GM19193 (cell line): ENCODE measurements around the gene TSKS.

Source experiments
- POLR2A ChIP-seq: IDR thresholded peaks from 4 replicates; pipeline ENCODE4 v1.6.1; 2011; ENCODE audit not compliant: insufficient read depth, insufficient read length; ENCODE audit errors: extremely low read depth

The TSKS gene

GRCh38 chr19:49718511-49718910 lies 44.6 kb downstream of the TSKS start:
- no peak for TF ChIP-seq POLR2A

DNA sequence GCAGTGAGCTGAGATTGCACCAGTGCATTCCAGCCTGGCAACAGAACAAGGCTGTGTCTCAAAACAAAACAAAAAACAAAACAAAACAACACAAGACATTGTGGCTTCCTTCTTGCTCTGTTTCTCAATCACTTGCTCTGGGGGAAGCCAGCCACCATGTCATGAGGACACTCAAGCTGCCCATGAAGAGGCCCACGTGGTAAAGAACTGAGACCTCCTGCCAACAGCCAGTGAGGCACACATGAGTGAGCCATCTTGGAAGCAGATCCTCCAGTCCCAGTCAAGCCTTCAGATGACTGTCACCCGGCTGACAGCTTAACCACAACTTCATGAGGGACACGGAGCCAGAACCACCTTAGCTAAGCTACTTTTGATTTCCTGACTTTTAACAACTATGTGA lies 47.0 kb downstream of the TSKS start:
- no peak for TF ChIP-seq POLR2A

GRCh38 chr19:49713236-49713845 lies 49.8 kb downstream of the TSKS start:
- TF ChIP-seq POLR2A = no peak

GRCh38 chr19:49712397-49712859 lies 50.7 kb downstream of the TSKS start:
- TF ChIP-seq POLR2A = no peak

DNA sequence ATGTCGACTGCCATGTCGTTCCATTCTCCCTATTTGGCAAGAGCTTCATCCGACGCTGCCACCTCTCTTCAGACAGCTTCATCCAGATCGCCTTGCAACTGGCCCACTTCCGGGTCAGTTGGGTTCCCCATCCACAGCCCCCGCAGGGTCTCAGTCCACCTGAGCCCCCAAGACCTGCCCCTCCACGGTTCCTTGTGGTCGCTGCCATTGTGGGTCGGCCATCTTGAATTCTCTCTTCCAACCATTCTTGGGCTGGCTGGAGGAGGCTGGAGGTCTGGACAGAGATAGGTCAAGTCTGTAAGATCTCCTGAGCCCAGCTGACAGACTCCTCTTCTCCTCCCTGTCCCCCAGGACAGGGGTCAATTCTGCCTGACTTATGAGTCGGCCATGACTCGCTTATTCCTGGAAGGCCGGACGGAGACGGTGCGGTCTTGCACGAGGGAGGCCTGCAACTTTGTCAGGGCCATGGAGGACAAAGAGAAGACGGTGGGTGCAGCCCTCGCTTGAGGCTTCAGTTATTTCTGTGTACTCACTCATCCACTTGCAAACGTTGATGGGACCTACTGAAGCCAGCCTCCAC lies 52.6 kb downstream of the TSKS start:
- TF ChIP-seq POLR2A = no peak

DNA sequence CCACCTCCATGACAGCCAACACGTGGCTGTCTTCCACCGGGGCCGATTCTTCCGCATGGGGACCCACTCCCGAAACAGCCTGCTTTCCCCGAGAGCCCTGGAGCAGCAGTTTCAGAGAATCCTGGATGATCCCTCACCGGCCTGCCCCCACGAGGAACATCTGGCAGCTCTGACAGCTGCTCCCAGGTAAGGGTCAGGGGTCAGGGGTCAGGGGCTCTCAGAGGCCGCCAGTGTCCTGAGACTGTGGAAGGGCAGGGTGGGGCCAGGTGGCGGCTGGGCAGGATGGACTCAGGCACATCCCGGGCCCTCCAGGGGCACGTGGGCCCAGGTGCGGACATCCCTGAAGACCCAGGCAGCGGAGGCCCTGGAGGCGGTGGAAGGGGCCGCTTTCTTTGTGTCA lies 57.2 kb downstream of the TSKS start:
- no peak for TF ChIP-seq POLR2A

DNA sequence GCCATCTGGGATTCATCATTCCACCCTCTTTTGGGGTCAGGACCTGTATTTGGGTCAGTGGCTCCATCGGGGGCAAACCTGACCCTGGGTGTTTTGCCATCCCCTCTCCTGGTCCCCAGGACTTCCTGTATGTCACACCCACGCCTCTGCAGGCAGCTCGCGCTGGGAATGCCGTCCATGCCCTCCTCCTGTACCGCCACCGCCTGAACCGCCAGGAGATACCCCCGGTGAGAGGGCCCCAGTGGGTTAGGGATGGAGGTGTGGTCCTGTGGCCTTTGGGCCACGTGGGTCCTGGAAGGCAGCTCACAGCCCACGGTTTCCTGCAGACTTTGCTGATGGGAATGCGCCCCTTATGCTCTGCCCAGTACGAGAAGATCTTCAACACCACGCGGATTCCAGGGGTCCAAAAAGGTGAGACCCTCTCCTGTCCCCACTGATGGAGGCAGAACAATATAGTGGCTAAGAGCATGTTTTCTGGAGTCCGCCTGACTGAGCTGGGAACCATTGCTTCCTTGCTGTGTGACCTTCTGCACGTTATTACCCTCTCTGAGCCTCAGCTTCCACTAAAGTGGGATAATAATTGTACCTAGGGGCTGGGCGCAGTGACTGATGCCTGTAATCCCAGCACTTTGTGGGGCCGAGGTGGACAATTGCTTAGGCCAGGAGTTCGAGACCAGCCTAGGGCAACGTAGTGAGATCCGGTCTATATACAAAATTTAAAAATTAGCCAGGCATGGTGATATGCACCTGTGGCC lies 58.0 kb downstream of the TSKS start:
- no peak for TF ChIP-seq POLR2A

DNA sequence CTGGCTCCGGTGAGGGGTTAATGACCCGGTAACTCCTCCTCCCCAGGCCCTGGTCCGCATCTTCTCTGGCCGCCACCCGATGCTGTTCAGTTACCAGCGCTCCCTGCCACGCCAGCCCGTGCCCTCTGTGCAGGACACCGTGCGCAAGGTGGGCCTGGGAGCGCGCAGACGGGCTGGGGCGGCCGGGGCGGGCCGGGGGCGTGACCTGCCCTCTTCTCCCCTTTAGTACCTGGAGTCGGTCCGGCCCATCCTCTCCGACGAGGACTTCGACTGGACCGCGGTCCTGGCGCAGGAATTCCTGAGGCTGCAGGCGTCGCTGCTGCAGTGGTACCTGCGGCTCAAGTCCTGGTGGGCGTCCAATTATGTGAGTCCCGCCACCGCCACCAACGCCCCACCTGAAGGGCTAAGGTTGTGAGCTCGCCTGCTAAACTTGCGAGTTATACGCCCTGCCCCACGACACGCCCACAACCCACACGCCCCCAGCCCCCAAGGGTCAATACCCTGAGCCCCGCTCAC lies 61.8 kb downstream of the TSKS start:
- TF ChIP-seq POLR2A = no peak

DNA sequence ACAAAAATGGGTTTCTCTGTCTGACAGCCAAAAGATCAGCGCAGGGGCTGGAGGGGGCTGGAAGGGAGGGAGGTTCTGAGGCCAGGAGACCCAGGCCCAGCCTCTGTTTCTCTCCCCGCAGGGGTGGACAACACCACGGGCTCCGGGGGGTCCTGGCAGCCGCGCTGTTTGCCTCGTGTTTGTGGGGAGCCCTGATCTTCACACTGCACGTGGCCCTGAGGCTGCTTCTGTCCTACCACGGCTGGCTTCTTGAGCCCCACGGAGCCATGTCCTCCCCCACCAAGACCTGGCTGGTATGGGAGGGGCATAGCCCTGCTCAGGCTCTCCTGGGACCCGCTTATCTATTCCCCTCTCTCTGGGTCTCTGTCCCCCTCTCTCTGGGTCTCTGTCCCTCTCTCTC lies 62.5 kb downstream of the TSKS start:
- no peak for TF ChIP-seq POLR2A

DNA sequence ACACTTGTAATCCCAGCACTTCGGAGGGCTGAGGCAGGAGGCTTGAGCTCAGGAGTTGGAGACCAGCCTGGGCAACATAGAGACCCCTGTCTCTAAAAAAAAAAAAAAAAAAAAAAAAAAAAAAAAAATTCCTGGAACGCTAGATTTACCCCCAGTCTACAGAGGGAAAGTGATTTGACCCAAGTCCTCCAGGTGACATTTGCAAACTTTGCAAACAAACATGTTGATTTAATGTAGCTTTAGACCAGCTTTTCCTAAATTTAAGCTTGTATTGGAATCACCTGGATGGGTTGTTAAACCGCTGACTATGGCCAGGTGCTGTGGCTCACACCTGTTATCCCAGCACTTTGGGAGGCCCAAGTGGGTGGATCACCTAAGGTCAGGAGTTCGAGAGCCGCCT lies 63.7 kb downstream of the TSKS start:
- TF ChIP-seq POLR2A = no peak

- TF ChIP-seq POLR2A = no peak
These were observed 66.2 kb downstream of the TSKS start for GRCh38 chr19:49696865-49697264.

- no peak for TF ChIP-seq POLR2A
These were observed 67.0 kb downstream of the TSKS start for GRCh38 chr19:49696115-49696514.

DNA sequence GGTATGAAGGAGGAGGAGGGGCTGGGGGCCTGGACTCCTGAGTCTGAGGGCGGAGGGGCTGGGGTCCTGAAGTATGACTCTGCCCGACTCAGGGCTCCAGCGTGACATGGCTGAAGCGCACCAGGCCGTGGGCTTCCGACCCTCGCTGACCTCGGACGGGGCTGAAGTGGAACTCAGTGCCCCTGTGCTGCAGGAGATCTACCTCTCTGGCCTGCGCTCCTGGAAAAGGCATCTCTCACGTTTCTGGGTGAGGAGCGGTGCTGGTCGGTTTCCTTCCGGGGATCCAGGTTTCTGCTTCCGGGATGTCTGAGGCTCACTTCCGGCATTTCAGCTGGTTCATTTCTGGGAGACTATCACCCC lies 71.0 kb downstream of the TSKS start:
- TF ChIP-seq POLR2A = no peak

GRCh38 chr19:49691243-49692146 lies 71.6 kb downstream of the TSKS start:
- TF ChIP-seq POLR2A = no peak
